GM19324 (cell line): ENCODE measurements around the gene MPI.
A peak's percentile ranks its signal among the peaks of the same experiment; 100 is the strongest.

Source experiments
- ATAC-seq: cut with Tn5 transposase; IDR thresholded peaks from one replicate; pipeline ENCODE4 v1.9.1; 2021; ENCODE audit warnings: mild to moderate bottlenecking, moderate library complexity; ENCODE audit not compliant: unreplicated experiment, low FRiP score

The MPI gene

DNA sequence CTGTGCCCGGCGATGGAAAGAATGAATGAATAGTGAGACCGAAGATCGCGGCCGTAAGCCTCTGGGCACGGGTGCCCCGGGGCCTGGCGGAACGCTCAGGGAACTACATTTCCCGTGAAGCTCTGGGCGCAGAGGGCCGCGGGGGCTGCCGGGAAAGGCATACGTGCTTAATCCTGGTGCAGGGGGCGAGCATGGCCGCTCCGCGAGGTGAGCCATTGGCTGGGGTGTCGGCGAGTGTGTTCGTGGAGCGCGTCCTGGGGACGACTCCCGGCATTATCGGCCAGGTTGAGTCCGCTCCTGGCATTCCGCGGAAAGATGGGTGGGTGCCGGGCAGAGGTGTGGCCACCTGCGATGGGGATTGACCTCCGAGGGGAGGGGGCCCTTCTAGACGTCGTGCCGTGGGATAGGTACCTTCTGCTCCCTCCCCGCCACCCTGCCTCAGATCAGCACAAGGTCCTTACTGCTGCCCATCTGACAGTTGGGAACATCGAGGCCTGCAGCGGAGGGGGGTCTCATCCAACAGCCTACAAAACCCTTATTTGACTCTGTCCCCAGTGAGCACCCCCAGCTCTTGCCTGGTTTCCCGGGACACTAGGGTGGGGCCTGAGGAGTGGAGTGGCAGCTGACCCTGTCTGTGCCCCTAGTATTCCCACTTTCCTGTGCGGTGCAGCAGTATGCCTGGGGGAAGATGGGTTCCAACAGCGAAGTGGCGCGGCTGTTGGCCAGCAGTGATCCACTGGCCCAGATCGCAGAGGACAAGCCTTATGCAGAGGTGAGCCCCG is at the start of gene MPI:
MPI (plus strand) TSS at position 160 of the 782 bp plus-strand sequence; CDS start at position 192, 32 bp downstream.
- peak; percentile 80 for ATAC-seq

DNA sequence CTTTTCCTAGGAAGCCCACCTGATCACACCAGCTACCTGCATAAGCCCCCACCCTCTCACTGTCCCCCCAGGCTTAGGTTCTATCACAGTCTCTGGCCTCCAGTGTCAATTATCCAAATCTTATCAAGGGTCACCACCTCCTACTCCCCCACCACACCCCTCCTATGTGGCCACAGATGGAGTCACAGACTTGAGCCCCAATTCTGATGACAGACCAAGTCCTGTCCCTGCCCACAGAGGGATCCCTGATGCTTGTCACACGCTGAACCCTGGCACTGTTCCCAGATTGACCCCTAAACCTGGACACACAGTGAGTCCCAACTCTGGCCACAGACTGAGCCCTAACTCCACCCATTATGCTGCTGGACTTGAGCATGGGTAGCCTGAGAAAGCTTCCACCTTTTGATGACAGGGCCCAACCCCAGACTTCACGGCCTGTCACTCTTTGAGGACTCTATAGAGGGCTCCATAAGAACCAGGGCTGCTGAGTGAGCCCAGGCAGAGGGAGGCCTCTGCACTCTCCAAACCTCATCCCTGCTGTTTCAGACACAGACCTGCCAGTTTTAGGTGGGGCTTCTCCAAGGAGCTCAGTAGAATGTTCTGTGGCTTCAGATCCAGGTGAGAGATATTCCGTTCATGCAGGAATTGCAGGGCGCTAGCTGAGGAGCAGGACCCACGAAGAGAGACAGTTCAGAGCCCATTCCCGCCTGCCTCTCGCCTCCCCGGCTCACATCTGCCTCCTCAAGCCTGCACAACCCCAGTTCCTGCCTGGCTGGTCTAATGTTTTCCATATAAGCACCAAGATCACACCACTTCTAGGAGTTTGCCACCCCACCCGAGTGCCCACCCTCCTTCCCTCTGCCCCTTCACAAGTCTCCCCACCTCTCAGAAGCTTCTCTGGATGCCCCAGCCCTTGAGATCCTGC is 48.7 kb upstream of the MPI start:
- no peak for ATAC-seq

DNA sequence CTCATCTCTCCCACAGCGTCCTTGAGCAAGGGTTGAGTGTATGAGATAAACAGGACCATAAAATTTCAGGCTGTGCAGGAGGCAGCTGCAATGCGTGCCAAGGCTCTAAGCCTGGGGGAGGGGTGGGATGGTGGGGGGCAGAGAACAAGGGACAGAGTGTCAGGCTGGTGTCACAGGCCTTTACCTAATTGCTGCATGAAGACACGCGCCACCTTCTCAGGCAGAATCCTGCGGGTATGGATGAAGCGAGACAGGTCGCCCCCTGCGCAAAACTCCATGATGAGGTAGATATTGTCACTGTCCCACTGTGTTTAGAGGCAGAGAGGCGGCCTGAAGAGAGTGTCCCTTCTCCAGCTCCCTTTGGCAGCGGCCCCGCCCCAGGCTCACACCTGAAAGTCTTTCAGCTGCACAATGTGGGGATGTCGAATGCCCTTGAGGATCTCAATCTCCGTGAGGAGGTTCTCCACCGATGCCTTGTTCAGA is 47.9 kb upstream of the MPI start:
- ATAC-seq = no peak

DNA sequence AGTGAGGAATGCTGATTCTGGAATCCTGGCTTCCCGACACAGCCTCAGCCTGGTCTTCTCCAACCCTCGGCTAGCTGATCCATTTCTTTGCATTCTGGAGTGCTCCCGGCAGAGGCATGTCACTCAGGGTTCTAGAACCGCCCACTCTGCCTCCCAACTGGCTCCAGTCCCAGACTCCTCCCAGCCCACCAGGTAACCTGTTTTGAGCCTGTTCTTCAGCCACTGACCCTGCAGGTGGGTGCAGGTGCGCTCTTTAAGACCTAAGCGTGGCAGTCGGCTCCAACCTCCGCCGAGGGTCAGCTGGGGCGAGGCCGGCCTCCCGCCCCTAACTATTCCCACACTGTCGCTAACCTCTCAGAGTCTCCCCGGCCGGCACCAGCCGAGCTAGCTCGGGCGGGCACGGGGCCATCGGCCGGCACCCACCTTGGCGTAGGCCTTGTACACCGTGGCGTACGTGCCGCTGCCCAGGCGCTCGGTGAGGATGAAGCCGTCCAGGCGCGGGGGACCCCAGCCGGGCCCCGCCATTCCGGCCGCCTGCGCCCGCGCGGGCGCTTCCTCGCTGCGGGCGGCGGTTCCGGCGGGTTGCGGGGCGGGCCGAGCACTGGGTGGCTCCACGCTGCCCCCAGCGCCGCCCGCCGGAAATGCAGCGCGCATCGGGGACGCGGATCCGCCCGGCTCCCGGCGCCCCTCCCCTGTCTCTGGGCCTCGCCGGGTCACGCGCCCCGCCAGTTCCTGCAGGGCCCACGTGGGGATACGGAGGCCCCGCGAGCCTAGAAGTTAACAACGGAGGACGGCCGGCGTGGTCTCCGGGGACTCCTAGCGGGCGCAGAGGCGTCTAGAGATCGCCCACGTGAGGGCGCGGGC is 47.0 kb upstream of the MPI start, which contains the start of gene ULK3:
ULK3 (minus strand) TSS at position 576 of the 864 bp plus-strand sequence; CDS start at position 525, 51 bp downstream.
- peak; percentile 86 for ATAC-seq

DNA sequence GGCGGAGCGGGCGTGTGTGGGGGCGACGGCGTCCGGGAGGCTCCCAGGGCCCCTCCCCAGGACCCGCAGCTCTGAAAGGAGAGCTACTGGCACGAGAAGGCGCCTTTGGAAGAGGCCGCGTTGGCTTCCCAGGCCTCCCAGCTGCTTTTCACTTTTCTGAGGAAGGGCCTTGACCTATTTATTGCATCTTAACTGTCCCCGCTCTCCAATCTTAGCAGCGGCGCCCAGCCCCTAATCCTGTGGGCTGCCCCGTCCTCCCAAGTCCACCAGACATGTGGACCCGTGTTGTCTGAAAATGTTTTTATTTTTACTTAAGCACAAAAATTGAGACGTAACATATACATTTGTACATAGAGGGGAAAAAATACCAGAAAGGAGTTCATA is 46.4 kb upstream of the MPI start:
- no peak for ATAC-seq

DNA sequence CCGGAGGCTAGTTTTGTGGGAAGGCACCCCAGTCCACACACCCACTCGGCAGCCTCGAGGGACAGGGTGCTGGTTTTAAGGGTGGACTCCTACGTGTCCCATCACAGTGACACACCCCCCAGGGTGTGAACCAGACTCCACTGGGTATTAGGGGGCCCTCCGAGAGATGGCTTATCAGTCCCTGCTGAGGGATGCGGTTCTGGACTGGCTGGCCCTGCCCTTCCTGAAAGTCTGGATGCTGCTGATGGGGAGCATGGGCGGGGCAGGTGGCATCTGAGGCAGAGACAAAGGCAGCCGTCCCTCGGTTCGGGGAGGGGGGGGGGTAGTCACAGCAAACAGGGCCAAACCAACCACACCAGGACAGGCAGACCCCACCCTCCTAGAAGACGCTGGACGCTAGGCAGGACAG is 45.9 kb upstream of the MPI start:
- ATAC-seq = no peak

- ATAC-seq = no peak
These were observed 45.3 kb upstream of the MPI start for GRCh38 chr15:74844319-74845207.

DNA sequence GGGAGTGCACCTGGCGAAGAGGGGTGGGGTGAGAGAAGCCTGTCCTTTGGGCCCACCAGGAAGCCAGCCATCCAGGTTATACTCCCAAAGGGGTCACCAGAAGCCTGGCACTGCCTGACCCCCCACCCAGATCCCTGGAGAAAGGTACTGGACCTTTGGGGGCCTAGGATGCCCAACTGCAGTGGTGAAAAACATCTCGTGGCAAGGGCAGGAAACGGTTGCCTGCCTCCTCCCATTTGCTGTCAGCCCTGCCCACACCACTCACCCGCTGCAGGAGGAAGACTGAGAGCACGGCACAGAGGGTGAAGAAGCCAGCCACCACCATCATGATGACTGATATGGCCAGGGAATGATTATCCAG is 44.7 kb upstream of the MPI start:
- ATAC-seq = no peak

DNA sequence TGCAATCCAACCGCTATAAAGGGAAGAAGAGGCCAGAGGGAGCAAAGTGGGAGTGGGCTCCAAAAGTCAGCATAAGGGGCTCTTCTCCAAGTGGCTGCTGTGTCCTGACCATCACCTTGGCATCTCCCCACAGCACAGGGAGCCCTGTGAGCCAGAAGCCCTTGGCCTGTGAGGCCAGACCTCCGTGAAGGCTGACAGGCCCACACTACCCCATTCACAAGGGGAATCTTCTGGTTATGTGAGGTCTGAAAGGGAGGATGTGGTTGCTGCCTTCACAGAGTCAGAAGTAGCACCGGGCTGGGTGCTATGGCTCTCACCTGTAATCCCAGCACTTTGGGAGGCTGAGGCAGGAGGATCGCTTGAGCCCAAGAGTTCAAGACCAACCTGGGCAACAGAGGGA is 44.3 kb upstream of the MPI start:
- no peak for ATAC-seq

GRCh38 chr15:74847432-74847831 is 42.4 kb upstream of the MPI start:
- ATAC-seq = no peak

GRCh38 chr15:74850393-74850792 is 39.4 kb upstream of the MPI start:
- no peak for ATAC-seq

DNA sequence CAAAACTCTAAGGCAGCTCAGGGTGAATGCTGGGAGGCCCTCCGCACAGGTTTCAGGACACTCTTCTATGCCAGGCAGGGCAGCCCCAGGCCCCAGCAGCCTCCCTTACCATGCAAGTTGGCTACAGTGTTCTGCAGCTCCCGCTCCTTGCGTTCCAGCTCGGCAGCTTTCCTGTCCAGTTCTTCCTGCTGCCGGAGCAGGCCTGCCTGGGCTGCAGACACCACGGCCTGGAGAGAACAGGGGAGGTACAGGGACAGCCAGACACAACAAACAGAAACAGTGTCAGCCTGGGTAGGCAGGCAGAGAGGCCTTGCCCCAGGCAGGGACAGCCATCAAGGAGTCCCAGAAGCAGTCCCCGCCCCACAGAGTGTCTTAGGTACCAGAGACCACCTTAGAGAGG is 37.9 kb upstream of the MPI start:
- ATAC-seq = no peak

DNA sequence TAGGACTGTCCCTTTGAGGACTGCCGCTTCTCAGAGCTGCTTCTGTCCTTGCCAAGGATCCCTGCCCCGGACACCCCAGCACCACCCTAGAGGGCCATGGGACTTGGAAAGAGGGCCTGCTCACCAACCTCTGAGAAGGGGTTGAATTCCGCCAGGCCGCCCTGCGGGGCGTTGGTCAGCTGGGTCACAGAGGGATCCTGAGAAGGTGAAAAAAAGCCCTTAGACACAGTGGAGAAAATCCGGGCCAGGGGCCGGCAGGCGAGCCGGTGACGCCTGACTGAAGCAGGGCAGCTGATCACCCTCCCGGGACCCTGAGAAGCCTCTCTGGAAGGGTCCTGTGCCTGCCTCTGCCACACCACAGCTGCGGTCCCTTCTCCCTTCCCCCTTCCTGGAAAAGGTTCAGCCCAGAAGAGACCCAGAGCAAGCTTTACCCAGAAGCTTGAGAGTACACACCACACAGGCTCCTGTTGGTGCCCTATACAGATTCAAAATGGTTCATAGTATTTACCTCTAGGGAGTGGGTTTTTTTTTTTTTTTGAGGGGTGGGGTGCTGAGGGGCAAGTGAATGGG is 35.3 kb upstream of the MPI start:
- ATAC-seq = no peak

GRCh38 chr15:74855857-74856256 is 34.0 kb upstream of the MPI start:
- ATAC-seq = no peak

- no peak for ATAC-seq
These were observed 33.3 kb upstream of the MPI start for GRCh38 chr15:74856537-74856936.

- no peak for ATAC-seq
These were observed 32.7 kb upstream of the MPI start for GRCh38 chr15:74857082-74857655.

DNA sequence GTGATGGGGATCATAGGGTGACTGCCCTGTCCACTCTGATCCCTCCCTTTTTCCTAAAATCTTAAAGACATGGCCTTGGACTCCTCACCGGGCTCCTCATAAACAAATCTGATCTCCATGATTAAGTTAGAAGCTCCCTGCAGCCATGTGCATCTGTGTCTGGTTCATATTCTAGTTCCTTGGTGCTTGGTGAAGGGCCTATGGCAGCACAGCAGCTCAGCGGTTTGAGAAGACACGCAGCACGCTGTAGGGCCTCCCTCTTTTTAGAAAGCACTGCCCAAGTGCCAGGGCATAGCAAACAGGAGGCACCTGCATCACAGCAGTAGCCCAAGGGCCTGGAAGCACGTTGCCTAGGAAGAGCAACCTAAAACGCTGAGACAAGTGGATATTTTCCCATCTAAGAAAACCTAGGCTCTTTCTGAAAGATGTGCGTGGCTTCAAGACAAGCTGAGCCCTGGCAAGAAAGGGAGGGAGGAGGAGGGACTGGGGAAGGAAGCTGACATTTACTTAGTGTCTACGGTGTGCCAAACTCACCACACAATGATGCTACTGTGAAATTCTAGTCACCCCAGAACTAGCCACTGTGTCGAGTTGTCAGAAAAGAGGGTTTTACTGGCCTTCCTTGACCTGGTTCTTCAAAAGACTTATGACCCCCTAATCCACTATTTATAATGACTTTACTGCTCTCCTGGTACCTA is 32.0 kb upstream of the MPI start:
- no peak for ATAC-seq

- no peak for ATAC-seq
These were observed 31.5 kb upstream of the MPI start for GRCh38 chr15:74858369-74858740.
